NCI-H69 (cell line): ENCODE measurements around the gene MYH9.

Experiments used
- DNase-seq: peaks from one replicate; lab custom pipeline; 2025; lab: John Stamatoyannopoulos, UW

Gene MYH9

DNA sequence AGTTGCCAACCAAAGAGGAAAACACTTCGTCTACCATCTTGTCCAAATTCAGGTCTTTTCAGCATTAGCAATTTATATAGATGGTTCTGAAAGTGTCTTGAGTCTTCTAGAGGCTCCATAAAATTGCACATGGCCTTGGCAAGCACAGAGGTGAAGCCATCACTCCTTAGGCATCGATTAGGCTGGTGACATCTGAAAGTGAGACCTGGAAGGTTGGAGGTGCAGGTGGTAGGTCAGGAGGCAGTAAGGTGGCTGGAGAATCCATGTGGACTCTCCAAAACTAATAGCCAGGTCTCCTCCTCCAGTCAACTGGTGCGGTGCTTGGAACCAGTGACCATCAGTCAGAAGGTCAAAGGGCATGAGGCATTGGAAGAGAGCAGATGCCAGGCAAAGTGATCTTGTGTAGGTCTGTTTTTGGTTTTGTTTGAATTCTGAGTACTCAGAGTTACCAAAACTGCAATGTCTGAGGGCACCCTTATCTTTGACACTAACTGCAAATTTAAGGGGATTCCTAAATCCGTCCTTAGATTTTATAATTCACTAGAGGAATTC, 141.9 kb downstream of the MYH9 start:
- no peak for DNase-seq

DNA sequence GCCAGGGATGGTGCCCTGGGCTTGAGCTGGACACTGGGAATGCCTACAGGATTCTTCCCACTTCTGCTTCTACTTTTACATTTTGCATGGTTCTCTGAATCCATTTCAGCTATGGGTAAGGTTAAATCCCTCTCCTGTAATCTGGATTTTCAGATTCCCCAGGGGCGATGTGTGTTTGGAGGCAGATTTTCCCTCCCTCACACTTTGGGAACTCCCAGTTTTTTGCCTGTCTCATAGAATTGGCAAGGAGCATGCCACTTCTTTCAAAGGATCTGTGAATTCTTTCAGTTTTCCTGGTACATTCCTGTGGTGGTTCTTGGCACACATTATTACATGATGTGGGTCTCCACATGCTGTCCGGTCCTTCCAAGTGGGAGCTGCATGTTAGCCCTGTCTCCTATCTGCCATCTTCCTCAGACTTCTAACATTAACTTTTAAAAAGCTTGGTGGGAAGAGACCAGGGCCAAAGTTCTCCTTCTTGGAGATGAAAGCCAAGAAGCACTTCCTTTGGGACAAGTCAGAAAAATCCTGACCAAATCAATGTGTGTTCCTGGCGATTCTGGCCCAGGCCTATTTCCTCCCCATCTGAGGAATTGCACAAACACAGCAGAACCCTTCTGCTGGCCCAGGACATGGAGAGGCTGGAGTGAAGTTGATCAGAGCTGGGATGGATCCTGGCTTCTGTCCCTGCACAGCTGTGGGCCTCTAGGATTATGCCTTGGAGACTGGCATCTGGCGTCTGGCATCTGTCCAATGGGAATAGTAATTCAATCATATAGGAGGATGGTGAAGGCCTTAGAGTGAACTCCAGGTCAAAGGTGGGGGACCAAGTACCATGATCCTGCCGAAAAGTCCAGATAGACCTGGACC, 143.0 kb downstream of the MYH9 start:
- peak; percentile 14 for DNase-seq

- no peak for DNase-seq
Measured at GRCh38 chr22:36243986-36244385, 143.8 kb downstream of the MYH9 start.

DNA sequence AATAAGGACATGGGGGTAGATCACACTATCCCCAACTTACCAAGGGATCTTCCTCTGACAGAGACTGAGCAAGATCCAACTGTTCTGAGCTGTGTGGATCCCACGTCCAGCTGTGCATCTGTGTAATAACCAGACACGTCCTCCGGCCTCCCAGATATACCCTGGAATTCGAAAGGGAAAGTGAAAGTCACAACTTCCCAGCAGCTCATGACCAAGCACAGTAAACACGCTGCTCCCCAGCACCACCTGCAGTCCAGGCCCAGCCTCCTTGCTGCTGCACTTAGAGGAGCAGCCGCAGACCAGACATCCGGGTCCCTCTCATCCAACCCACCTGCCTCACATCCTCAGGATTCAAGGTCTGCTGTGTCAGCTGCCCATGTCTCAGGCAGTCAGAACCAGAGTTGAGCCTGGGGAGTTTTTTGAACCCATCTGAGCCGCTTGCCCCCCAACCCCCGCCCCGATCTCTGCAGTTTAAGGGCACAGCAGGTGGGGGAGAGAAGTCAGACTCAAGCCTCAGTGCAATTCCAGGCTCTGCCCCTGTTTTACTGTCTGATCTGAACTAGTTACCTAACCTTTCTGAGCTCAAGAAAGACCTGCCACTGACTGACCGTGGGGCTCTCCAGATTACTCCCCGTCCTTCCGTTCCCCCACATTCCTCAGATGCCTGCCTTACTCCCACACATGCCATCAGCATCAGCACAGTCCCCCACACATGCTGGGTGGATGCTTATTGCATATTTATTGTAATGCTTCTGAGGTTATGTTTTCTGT, 148.2 kb downstream of the MYH9 start, which contains the start of gene APOL2:
APOL2 (minus strand) TSS at position 127 of the 771 bp plus-strand sequence. CDS start 6,365 bp downstream, outside the sequence.
- peak; percentile 95 for DNase-seq

DNA sequence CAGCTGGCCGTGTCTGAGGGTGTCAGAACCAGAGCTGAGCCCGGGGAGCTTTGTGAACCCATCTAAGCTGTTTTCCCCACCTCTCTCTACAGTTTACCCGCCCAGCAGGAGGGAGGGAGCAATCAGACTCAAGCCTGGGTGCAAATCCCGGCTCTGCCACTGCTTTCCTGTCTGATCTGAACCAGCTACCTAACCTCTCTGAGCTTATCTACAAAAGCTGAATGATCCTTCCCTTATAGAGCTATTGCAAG, 148.7 kb downstream of the MYH9 start:
- peak; percentile 76 for DNase-seq

DNA sequence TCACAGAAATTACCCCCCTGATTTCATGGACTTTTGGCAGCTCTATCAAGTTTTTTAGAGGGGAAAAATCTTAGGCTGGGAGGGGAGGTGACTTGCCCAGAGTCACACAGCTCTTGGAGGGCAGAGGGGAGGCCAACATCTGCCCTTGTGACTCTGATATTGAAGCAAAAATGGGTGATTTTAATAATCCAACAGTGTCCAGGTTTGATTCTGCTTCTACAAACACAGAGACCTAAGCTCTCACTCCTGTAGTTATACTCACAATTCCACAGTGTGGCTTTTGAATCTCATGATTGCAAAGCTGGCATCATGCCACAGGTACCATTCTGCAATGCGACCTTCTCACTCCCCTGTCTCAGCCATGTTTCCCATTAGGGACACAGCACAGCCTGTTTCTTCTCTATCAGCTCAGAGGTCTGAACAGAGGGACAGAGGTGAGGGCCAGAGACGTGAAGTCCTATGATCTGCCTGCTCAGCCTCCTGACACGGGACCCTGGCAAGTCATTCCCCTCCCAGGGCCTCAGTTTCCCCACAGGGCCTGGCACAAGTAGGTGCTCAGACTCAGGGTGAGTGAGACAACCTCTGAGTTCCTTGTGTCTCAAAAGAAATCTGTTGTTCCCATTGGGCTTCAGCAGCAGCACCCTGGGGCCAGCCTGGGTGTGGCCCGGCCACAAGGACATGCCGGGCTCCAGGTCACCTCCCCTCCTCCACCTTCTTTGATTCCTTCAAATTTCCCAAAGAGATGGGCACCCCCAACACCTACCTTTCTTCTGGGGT, 149.2 kb downstream of the MYH9 start:
- DNase-seq: peak; percentile 73

GRCh38 chr22:36237462-36238372, 150.1 kb downstream of the MYH9 start:
- DNase-seq: peak; percentile 54

DNA sequence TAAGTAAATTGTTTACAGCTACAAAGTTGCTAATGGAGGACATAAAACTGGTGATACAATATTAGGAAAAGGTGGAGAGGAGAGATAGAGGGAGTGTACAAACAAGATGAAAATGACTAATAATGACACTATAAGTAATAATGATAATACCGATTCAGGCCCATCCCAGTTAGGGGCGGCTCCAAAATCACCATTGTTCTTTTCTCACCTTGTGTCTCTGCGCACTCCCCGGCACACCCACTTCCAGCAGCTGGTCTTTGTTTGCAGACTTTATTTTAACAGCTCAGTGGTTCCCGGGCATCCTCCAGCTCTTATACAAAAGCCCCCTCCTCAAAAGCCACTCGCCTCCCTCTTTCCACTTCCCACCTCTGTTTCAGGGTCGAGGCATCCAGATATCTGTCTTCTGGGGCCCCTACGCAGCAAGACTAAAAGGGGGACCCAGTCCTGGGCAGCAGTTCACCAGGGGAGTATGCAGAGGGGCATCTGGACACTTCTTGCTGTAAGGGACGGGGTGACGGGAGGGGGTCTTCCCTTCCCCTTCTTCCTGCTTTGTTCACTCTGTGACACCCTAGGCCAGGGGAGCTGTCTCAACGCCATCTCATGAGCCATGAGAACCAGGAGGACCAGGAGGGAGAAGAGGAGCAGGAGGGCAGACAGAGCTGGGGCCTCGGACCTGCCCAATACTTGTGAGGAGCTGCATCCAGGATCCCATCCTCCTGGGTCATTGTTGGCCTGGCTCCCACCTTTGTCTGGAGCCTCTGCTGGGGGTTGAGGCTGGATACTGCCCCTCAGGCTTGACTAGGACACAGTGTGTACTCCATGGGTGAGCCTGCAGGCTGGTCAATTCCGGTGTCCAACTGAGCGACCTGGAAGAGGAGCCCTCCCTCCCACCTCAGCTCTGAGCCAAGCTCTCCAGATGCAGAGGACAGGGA, 151.1 kb downstream of the MYH9 start:
- no peak for DNase-seq

DNA sequence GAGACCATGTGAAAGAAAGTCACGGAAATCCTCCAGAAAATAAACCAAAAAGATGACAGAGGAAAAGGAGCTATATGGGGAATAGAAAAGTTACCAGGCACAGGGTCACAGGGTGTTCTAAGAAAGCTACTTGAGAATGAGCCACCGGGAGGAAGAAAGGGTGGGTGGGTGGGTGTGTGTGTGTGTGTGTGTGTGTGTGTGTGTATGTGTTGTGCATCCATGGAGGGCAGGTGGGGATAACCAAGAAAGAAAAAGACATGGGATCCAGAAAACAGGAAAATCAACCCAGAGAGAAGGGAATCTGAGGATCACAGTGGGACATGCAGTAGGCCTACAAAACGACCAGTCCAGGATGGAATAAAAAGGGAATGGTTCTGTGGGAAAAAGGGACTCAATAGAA, 152.2 kb downstream of the MYH9 start:
- DNase-seq: no peak

- peak; percentile 52 for DNase-seq
Measured at GRCh38 chr22:36234919-36235318, 152.8 kb downstream of the MYH9 start.

DNA sequence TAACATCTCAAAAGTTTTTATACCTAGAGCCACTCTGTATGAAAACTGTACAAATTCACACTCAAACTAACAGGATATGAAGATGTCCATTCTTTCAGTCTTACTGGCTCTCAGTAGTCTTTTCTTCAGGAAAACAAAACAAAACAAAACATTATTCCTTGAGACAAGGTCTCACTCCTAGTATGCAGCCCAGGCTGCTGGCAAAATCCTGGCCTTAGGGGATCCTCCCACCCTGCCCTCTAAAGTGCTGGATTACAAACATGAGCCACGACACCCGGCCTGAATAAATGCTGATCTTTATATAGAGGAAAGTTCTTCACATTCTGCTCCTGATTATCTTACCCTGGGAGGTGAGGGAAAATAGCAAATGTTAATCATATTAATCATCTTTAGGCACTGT, 153.6 kb downstream of the MYH9 start:
- DNase-seq: no peak

DNA sequence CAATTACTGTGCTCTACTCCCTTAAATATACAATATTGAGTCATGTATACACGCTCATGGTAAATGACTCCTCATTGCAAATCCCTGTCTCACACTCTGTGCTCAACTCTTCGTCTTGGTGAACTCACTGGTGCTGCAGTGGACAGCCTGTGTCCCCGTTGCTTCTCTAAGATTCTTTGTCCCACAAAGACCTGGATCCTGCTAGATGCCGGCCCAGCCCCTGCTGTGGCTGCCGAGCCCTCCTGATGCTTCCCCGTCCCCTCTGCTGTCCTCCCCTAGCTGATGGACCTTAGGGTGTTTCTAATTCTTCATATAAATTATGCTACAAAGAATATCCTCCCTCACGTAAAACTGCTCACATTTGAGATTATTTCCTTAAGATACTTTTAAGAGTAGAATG, 154.0 kb downstream of the MYH9 start:
- no peak for DNase-seq

DNA sequence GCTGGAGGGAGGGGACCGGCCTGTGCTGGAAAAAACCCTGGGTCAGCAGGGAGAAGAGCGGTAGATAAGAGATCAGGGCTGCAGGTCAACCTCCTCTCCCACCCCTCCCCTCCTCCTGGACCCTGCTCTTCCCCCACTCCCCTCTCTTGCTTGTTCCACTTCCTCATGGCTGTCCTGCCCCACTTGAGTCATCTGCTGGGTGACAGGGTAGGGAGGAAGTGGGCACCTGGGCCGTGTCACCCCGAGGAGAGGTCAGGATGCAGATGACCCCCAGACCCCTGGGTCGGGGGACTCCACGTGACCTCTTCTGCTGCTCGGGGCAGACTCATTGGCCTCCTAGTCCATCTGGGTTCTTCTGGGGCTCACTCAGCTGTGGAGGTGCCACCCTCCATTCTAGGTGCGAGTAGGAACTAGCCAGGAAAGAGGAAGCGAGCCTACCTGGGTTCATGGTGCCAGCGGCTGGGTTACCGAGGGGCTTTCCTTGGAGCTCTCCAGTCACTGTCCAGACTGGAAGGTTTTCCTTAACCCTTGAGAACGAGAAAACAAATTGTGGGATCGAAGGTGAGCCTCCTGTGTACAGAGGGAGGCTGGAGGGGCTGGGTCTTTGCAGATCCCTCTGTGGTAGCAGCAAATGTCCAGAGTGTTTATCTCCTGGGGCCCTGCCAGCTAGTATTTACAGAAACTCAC, 154.9 kb downstream of the MYH9 start:
- DNase-seq: no peak
